ENCODE results near the gene NIFK.

GRCh38 chr2:121698318-121698930 lies 38.3 kb downstream of the NIFK start:
- no peak for TF ChIP-seq CTCF (IDR thresholded peaks at IDR 0.05; ENCODE audit: insufficient read depth, low read length)
- no peak for TF ChIP-seq REST (IDR thresholded peaks at IDR 0.05; ENCODE audit: insufficient replicate concordance, low read depth)
- no peak for TF ChIP-seq GABPA (IDR thresholded peaks at IDR 0.05; ENCODE audit: low read depth)
- TF ChIP-seq POLR2AphosphoS5 (IDR thresholded peaks at IDR 0.05; ENCODE audit: low read depth): no peak

All from HL-60 (cell line).